GM12878 (cell line): ENCODE results near the gene KIRREL1. TPM values are rescaled to one million over a fixed set of nuclear protein-coding genes. Genes with fewer than 3 reads are reported as not detected.

Source experiments
- ATAC-seq: fragments of 200-7000 bp; cut with Tn5 transposase; 3 replicates; pipeline ENCODE4 v1.9.1; 2020; ENCODE audit warnings: mild to moderate bottlenecking, moderate library complexity
- BruUV-seq: library from RNA; stranded (reverse); fragments of 400-500 nt; replicated peaks from 2 replicates; lab custom pipeline; 2021; lab: Mats Ljungman, UMichigan
- CTCF ChIA-PET: fragments of 300-600 bp; sonication (Branson Sonifier 250); formaldehyde crosslinking; extraction: SDS; loops from one replicate; lab custom pipeline; 2021; ENCODE audit warnings: inconsistent platforms; lab: Yijun Ruan, JAX
- POLR2A ChIA-PET: fragments of 350-600 bp; formaldehyde crosslinking; extraction: SDS; loops from one replicate; lab custom pipeline; 2021; ENCODE audit warnings: inconsistent platforms; lab: Charles Lee
- RAD21 ChIA-PET: fragments of 300-600 bp; sonication (Branson Sonifier 250); formaldehyde crosslinking; loops from one replicate; lab custom pipeline; 2023; ENCODE audit warnings: antibody characterized with exemption; ENCODE audit not compliant: unreplicated experiment; lab: Charles Lee
- SMC1A ChIA-PET: fragments of 300-600 bp; sonication (Branson Sonifier 250); formaldehyde crosslinking; loops from one replicate; lab custom pipeline; 2023; ENCODE audit not compliant: unreplicated experiment, uncharacterized antibody; lab: Charles Lee
- DNase-seq: peaks from one replicate; pipeline ENCODE4 v3.0.0-alpha.2; 2011; ENCODE audit warnings: low read depth, low spot score
- FAIRE-seq: peaks from 3 replicates; lab custom pipeline; 2011; peaks lifted over from hg19 to GRCh38; lab: Jason Lieb, UNC
- H2AFZ ChIP-seq: 2 replicates; pipeline ENCODE4 v1.6.0; 2011; ENCODE audit warnings: low read depth, low read length, control low read depth; ENCODE audit not compliant: control insufficient read depth
- H3K27ac ChIP-seq: 2 replicates; pipeline ENCODE4 v1.5.1; 2011; ENCODE audit warnings: control low read depth; ENCODE audit not compliant: control insufficient read depth, insufficient read depth
- H3K27me3 ChIP-seq, 2 experiments: replicated peaks in 1 of 2; 2 replicates each; pipeline versions ENCODE4 v1.6.0 to v1.6.1; 2011; ENCODE audit warnings: low read length in 1 of 2; ENCODE audit not compliant: control insufficient read depth in 2 of 2, insufficient read depth in 2 of 2
- H3K36me3 ChIP-seq, 2 experiments: 2 replicates each; pipeline ENCODE4 v1.5.1; 2011; ENCODE audit warnings: low read length in 1 of 2; ENCODE audit not compliant: control insufficient read depth in 2 of 2, insufficient read depth in 2 of 2
- H3K4me1 ChIP-seq: 2 replicates; pipeline ENCODE4 v1.6.1; 2011; ENCODE audit warnings: mild to moderate bottlenecking, low read length, moderate library complexity, mixed read lengths; ENCODE audit not compliant: control insufficient read depth, insufficient read depth
- H3K4me2 ChIP-seq: 2 replicates; pipeline ENCODE4 v1.6.0; 2011; ENCODE audit warnings: control low read depth; ENCODE audit not compliant: control insufficient read depth, insufficient read depth
- H3K4me3 ChIP-seq: fragments of 200-600 bp; sonication (generic); 2 replicates; pipeline ENCODE4 v1.5.1; 2016
- H3K79me2 ChIP-seq: 2 replicates; pipeline ENCODE4 v1.6.0; 2011; ENCODE audit warnings: low read length; ENCODE audit not compliant: control insufficient read depth, insufficient read depth
- H3K9ac ChIP-seq: 2 replicates; pipeline ENCODE4 v1.8.0; 2011; ENCODE audit warnings: low read length, control low read depth, mixed read lengths; ENCODE audit not compliant: control insufficient read depth, insufficient read depth
- H3K9me3 ChIP-seq: replicated peaks from 3 replicates; pipeline ENCODE4 v1.5.1; 2011; ENCODE audit warnings: mild to moderate bottlenecking, low read length; ENCODE audit not compliant: control insufficient read depth, insufficient read depth
- H4K20me1 ChIP-seq: 2 replicates; pipeline ENCODE4 v1.6.0; 2011; ENCODE audit not compliant: control insufficient read depth, insufficient read depth
- BACH1 ChIP-seq: fragments of 450-650 bp; IDR thresholded peaks from 2 replicates; pipeline ENCODE4 v1.6.1; 2017; ENCODE audit warnings: mild to moderate bottlenecking, borderline replicate concordance
- BRCA1 ChIP-seq: IDR thresholded peaks from 2 replicates; pipeline ENCODE4 v1.6.1; 2011; ENCODE audit warnings: low read depth, low read length, improper control_type of control experiment
- CEBPZ ChIP-seq: fragments of 150-350 bp; IDR thresholded peaks from 2 replicates; pipeline ENCODE4 v1.6.1; 2016; ENCODE audit warnings: low read depth, low read length
- EED ChIP-seq: sonication (generic); IDR thresholded peaks from 2 replicates; pipeline ENCODE4 v1.6.1; 2016; ENCODE audit warnings: antibody characterized with exemption, low read depth
- ELK1 ChIP-seq: IDR thresholded peaks from 2 replicates; pipeline ENCODE4 v1.6.1; 2012; ENCODE audit warnings: low read depth, low read length, improper control_type of control experiment
- EZH2 ChIP-seq: IDR thresholded peaks from 2 replicates; pipeline ENCODE4 v1.6.1; 2012; ENCODE audit warnings: low read depth, mild to moderate bottlenecking, control low read depth, inconsistent platforms, low read length, borderline replicate concordance; ENCODE audit not compliant: control insufficient read depth
- PAX8 ChIP-seq: fragments of 450-650 bp; IDR thresholded peaks from 2 replicates; pipeline ENCODE4 v1.6.1; 2017; ENCODE audit warnings: mild to moderate bottlenecking, moderate library complexity
- POU2F2 ChIP-seq: IDR thresholded peaks from 3 replicates; pipeline ENCODE4 v1.6.1; 2011; ENCODE audit warnings: low read depth, mild to moderate bottlenecking, low read length, borderline replicate concordance
- TARDBP ChIP-seq: IDR thresholded peaks from 2 replicates; pipeline ENCODE4 v1.6.1; 2016; ENCODE audit warnings: borderline replicate concordance
- TCF3 ChIP-seq: IDR thresholded peaks from 2 replicates; pipeline ENCODE4 v1.6.1; 2012; ENCODE audit warnings: low read depth, mild to moderate bottlenecking, low read length, borderline replicate concordance; ENCODE audit not compliant: insufficient read depth
- ZZZ3 ChIP-seq: IDR thresholded peaks from 2 replicates; pipeline ENCODE4 v1.6.1; 2011; ENCODE audit warnings: low read depth; ENCODE audit not compliant: control insufficient read depth, insufficient read length
- WGBS: methylation state at CpG from one replicate; pipeline ENCODE4 v1.1.6; 2016; ENCODE audit warnings: low lambda C conversion rate; ENCODE audit not compliant: insufficient replicate concordance, insufficient coverage; ENCODE audit errors: missing lambda C conversion rate; 5-methylcytosine and 5-hydroxymethylcytosine counted together
- in situ Hi-C: fragments of 300-500 bp; cut with MboI; formaldehyde crosslinking; loops from 9 replicates; pipeline ENCODE4 v1.14.3; 2018; ENCODE audit warnings: mixed read lengths
- intact Hi-C: fragments of 100-400 bp; cut with micrococcal nuclease; formaldehyde crosslinking; loops from one replicate; pipeline ENCODE4 v1.14.2; 2022; ENCODE audit not compliant: unreplicated experiment
- polyA plus RNA-seq, 11 experiments: library from polyadenylated mRNA; depleted of rRNA in 4 of 11; unstranded in 6 of 11; stranded (reverse) in 5 of 11; fragments of >200 nt; fragmentation: Nextera tagmentation in 4 of 11; fragmentation: Illumina TruSeq in 1 of 11; extraction: Ambion mirVana in 4 of 11; extraction: Trizol in 1 of 11; gene quantifications; 1 replicate in 1 of 11; 2 replicates in 10 of 11; pipeline versions ENCODE4 v1.2.1 to v1.2.3, GENCODE V29; 2011 to 2016; ENCODE audit warnings: inconsistent platforms in 2 of 11, missing spikeins in 2 of 11, low read depth in 1 of 11
- total RNA-seq, 4 experiments: library from RNA; depleted of rRNA in 3 of 4; stranded (reverse); fragments of >200 nt in 3 of 4; fragmentation: Illumina TruSeq in 1 of 4; extraction: Trizol in 1 of 4; gene quantifications; 2 replicates each; pipeline versions ENCODE4 v1.2.1 to v1.2.3, GENCODE V29; 2013 to 2021

KIRREL1 gene
- total and polyA plus RNA-seq, 10 of the 15 experiments (the other 5 are each of a cell fraction or from before 2014, with no cell fraction given) = 0.15 TPM; not detected in 9

GRCh38 chr1:158000507-158000906, 7.1 kb downstream of the KIRREL1 start:
- Histone ChIP-seq H3K27ac (no peak overlapping the region), H3K9me3 (no peaks in the 10 kb centered on the region), H3K79me2 (no peaks in the 10 kb centered on the region), H3K4me2 (no peak overlapping the region), H2AFZ (no peak overlapping the region), H3K4me1 (no peaks in the 10 kb centered on the region), H3K36me3 (no peaks in the 10 kb centered on the region), H3K9ac (no peak overlapping the region), H4K20me1 (no peaks in the 10 kb centered on the region), H3K27me3 (peaks cover 0 to 5% of the 10 kb centered on the region in 2 experiments; a peak in 2 of 4 replicates), H3K4me3 (no peak overlapping the region)
- no peak for ATAC-seq
- intact Hi-C loops = no loop called here
- 2% methylated on average over 4 of the region's 4 CpGs for WGBS
- in situ Hi-C loops = no loop called here
- POLR2A ChIA-PET = no interaction called here
- SMC1A ChIA-PET = no interaction called here
- DNase-seq = no peak
- no TSS peak for BruUV-seq
- FAIRE-seq = no peak
- CTCF ChIA-PET = interaction anchor here (0.9 to 1.1 kb wide), 3 partner anchors 9 to 420 kb away, joined by 3 to 5 read pairs (median 3); no protein-coding TSS in a partner anchor
- no peak for TF ChIP-seq TARDBP
- TF ChIP-seq BACH1 = no peak
- TF ChIP-seq EZH2 = no peak
- no peak for TF ChIP-seq PAX8
- no peak for TF ChIP-seq EED
- TF ChIP-seq ZZZ3 = no peak
- TF ChIP-seq CEBPZ = no peak
- TF ChIP-seq ELK1 = no peak
- no peak for TF ChIP-seq POU2F2
- no peak for TF ChIP-seq BRCA1
- TF ChIP-seq TCF3 = no peak
- RAD21 ChIA-PET = no interaction called here
